ENCODE data around the gene LRRC27.
A peak's percentile ranks its signal among the peaks of the same experiment; 100 is the strongest.

Gene LRRC27

DNA sequence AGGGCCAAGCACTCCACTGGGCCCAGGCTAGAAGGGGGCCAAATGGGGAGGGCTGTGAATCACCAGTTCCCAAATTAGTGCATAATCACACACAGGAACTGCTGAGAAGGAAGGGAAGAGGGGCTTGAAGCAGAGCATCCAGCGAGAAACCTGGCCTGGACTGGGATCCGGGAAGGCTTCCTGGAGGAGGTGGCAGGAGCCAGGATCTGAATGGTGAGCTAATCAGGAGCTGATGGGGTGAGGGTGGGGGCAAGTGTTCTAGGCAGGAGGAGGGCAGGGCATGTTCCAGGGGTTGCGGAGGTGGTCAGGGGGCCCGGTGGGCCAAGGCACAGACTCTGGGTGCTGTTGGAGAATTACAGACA is 77.7 kb downstream of the LRRC27 start:
- no peaks in the 10 kb centered on the region for H3K9me3 ChIP-seq (ENCODE audit: insufficient read depth, low read depth, low read length)
- H3K27ac ChIP-seq (ENCODE audit: low read depth, low read length) = no peak overlapping the region
- H3K27me3 ChIP-seq (ENCODE audit: insufficient read depth, low read length) = no peaks in the 10 kb centered on the region
- 0 out of 2 replicates have a peak, but pooled peaks cover 6% of the 10 kb centered on the region for H3K36me3 ChIP-seq (ENCODE audit: insufficient read depth, low read length)
- 81% methylated on average over 4 of the region's 4 CpGs for WGBS
- no peak overlapping the region for H3K4me3 ChIP-seq (ENCODE audit: low read length)
- H3K9ac ChIP-seq (ENCODE audit: low read depth, low read length) = no peak overlapping the region
- H3K4me1 ChIP-seq (ENCODE audit: insufficient read depth, low read length) = peaks cover 41% of the 10 kb centered on the region

GRCh38 chr10:132410056-132410778 is 78.2 kb downstream of the LRRC27 start:
- Histone ChIP-seq H3K4me1 (ENCODE audit: insufficient read depth, low read length) (peaks cover 41% of the 10 kb centered on the region), H3K27ac (ENCODE audit: low read depth, low read length) (no peak overlapping the region), H3K27me3 (ENCODE audit: insufficient read depth, low read length) (no peaks in the 10 kb centered on the region), H3K36me3 (ENCODE audit: insufficient read depth, low read length) (0 out of 2 replicates have a peak, but pooled peaks cover 6% of the 10 kb centered on the region), H3K4me3 (ENCODE audit: low read length) (no peak overlapping the region), H3K9me3 (ENCODE audit: insufficient read depth, low read depth, low read length) (no peaks in the 10 kb centered on the region), H3K9ac (ENCODE audit: low read depth, low read length) (no peak overlapping the region)
- 90% methylated on average over 28 of the region's 28 CpGs for WGBS

GRCh38 chr10:132410779-132411532 is 79.0 kb downstream of the LRRC27 start:
- H3K9ac ChIP-seq (ENCODE audit: low read depth, low read length) = no peak overlapping the region
- no peak overlapping the region for H3K4me3 ChIP-seq (ENCODE audit: low read length)
- H3K27ac ChIP-seq (ENCODE audit: low read depth, low read length) = no peak overlapping the region
- H3K9me3 ChIP-seq (ENCODE audit: insufficient read depth, low read depth, low read length) = no peaks in the 10 kb centered on the region
- peaks cover 41% of the 10 kb centered on the region for H3K4me1 ChIP-seq (ENCODE audit: insufficient read depth, low read length)
- no peaks in the 10 kb centered on the region for H3K27me3 ChIP-seq (ENCODE audit: insufficient read depth, low read length)
- 0 out of 2 replicates have a peak, but pooled peaks cover 6% of the 10 kb centered on the region for H3K36me3 ChIP-seq (ENCODE audit: insufficient read depth, low read length)
- WGBS = 94% methylated on average over 28 of the region's 28 CpGs

DNA sequence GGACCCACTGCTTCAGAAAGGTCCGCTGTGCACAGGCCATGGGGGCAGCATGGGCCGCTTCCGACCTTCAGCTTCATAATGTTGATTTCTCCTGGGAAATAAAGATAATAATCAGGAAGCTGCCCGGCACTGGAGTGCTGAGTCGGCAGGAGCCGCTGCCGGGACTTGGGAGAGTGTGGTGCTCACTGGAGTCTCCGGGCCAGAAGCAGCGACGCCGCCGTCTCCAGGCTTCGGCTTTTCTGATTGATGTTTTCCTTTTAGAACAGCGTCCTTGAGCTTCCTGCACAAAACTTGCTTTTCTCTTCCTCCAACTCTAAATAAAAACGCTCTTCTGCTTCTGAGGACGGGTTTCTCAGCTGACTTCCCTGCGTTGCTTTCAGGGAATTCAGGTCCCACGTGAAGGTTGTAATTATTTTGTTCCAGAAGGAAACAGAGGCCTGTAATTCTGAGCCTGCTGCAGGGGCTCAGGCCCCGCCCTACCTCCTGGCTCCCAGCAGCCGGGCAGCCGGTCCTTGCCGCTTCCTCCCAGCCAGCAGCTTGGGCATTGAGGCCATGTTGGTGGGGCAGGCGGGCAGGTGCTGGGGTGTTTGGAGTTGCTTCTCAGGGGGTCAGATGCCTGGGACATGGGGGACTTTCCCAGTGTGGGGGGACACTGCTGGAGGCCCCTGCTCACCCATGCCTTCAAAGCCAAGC is 79.7 kb downstream of the LRRC27 start:
- H3K4me3 ChIP-seq (ENCODE audit: low read length) = no peak overlapping the region
- H3K27me3 ChIP-seq (ENCODE audit: insufficient read depth, low read length) = no peaks in the 10 kb centered on the region
- H3K27ac ChIP-seq (ENCODE audit: low read depth, low read length) = 0 out of 2 replicates have a peak overlapping the region, but pooled peaks have one; percentile 25
- H3K36me3 ChIP-seq (ENCODE audit: insufficient read depth, low read length) = no peaks in the 10 kb centered on the region
- WGBS = 77% methylated on average over 23 of the region's 23 CpGs
- H3K9ac ChIP-seq (ENCODE audit: low read depth, low read length) = no peak overlapping the region
- no peaks in the 10 kb centered on the region for H3K9me3 ChIP-seq (ENCODE audit: insufficient read depth, low read depth, low read length)
- H3K4me1 ChIP-seq (ENCODE audit: insufficient read depth, low read length) = peaks cover 41% of the 10 kb centered on the region

GRCh38 chr10:132412316-132413192 is 80.6 kb downstream of the LRRC27 start:
- Histone ChIP-seq H3K4me1 (ENCODE audit: insufficient read depth, low read length) (peaks cover 35% of the 10 kb centered on the region), H3K27me3 (ENCODE audit: insufficient read depth, low read length) (no peaks in the 10 kb centered on the region), H3K9me3 (ENCODE audit: insufficient read depth, low read depth, low read length) (no peaks in the 10 kb centered on the region), H3K36me3 (ENCODE audit: insufficient read depth, low read length) (no peaks in the 10 kb centered on the region), H3K4me3 (ENCODE audit: low read length) (no peak overlapping the region), H3K27ac (ENCODE audit: low read depth, low read length) (no peak overlapping the region), H3K9ac (ENCODE audit: low read depth, low read length) (no peak overlapping the region)
- WGBS = 86% methylated on average over 27 of the region's 29 CpGs

DNA sequence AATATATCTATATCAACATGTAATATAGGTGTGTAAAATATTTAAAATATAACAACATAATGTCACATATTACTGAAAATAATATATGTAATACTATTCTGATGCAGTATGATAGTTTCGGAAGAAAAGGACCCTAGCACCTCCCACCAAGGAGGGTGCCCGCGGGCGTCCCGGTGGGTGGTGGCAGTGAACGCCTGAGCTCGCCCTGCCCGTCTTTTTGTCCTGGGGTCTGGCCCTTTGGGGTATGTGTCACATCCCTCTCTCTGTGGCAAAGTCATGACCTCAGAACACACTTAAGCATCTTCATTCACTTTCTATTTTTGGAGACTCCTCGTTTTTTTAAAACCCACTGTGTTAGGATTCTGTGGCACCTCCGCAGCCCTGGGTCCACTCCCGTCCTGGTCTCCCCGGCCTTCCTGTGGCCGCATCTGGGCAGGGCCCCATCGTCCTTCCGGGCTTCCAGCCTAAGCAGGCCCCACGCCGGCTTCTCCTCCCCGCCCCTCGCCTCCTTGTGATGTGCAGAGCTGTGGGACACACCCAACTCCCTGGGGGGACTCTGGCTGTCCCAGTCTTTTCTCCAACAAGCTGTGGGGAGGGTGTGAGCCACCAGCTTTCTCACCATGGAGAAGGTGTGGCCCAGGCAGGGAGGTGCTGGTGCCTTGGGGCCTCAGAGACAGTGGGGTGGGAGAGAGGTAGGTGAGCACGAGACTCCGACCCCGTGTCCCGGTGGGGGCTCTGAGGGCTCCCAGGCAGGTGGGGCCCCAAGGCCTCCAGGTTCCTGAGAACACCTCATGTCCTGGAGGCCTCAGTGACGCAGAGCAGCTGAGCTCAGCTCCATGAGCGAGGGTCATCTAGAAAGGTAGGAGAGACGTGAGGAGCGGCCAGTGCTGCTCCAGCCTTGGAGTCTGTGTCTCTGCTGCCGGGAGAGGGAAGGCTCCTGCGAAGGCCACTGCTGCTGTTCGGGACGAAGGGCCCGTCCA is 81.5 kb downstream of the LRRC27 start:
- Histone ChIP-seq H3K4me3 (ENCODE audit: low read length) (no peak overlapping the region), H3K36me3 (ENCODE audit: insufficient read depth, low read length) (no peaks in the 10 kb centered on the region), H3K27me3 (ENCODE audit: insufficient read depth, low read length) (no peaks in the 10 kb centered on the region), H3K4me1 (ENCODE audit: insufficient read depth, low read length) (peaks cover 33% of the 10 kb centered on the region), H3K27ac (ENCODE audit: low read depth, low read length) (no peak overlapping the region), H3K9ac (ENCODE audit: low read depth, low read length) (no peak overlapping the region), H3K9me3 (ENCODE audit: insufficient read depth, low read depth, low read length) (no peaks in the 10 kb centered on the region)
- WGBS = 85% methylated on average over 32 of the region's 32 CpGs

- WGBS = 92% methylated on average over 21 of the region's 21 CpGs
- H3K9me3 ChIP-seq (ENCODE audit: insufficient read depth, low read depth, low read length) = no peaks in the 10 kb centered on the region
- H3K27me3 ChIP-seq (ENCODE audit: insufficient read depth, low read length) = no peaks in the 10 kb centered on the region
- H3K9ac ChIP-seq (ENCODE audit: low read depth, low read length) = no peak overlapping the region
- H3K4me1 ChIP-seq (ENCODE audit: insufficient read depth, low read length) = peaks cover 29% of the 10 kb centered on the region
- H3K27ac ChIP-seq (ENCODE audit: low read depth, low read length) = no peak overlapping the region
- H3K4me3 ChIP-seq (ENCODE audit: low read length) = no peak overlapping the region
- H3K36me3 ChIP-seq (ENCODE audit: insufficient read depth, low read length) = no peaks in the 10 kb centered on the region
Measured at GRCh38 chr10:132414402-132415016, 82.5 kb downstream of the LRRC27 start.

- Histone ChIP-seq H3K36me3 (ENCODE audit: insufficient read depth, low read length) (no peaks in the 10 kb centered on the region), H3K4me3 (ENCODE audit: low read length) (no peak overlapping the region), H3K9ac (ENCODE audit: low read depth, low read length) (no peak overlapping the region), H3K27me3 (ENCODE audit: insufficient read depth, low read length) (no peaks in the 10 kb centered on the region), H3K9me3 (ENCODE audit: insufficient read depth, low read depth, low read length) (no peaks in the 10 kb centered on the region), H3K4me1 (ENCODE audit: insufficient read depth, low read length) (peaks cover 24% of the 10 kb centered on the region), H3K27ac (ENCODE audit: low read depth, low read length) (no peak overlapping the region)
- WGBS = 90% methylated on average over 5 of the region's 5 CpGs
Measured at GRCh38 chr10:132415255-132415654, 83.3 kb downstream of the LRRC27 start.

DNA sequence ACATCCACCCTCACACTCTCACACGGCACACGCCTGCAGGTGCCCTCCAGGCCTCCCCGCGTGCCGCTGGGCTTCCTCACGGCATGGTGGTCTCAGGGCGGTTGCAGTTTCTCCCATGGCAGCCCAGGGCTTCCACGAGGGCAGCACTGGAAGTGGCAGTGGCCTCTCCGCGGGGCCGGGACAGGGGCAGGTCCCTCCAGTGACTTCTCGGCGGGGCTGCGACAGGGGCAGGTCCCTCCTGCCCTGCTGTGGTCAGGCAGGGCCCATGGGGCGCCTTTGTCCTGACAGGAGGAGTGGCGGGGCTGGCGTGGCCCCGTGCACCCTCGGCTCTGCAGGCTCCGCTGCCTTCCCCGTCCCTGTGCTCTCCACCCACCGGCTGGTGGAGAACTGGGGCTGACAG is 84.0 kb downstream of the LRRC27 start:
- Histone ChIP-seq H3K4me1 (ENCODE audit: insufficient read depth, low read length) (peaks cover 29% of the 10 kb centered on the region), H3K36me3 (ENCODE audit: insufficient read depth, low read length) (no peaks in the 10 kb centered on the region), H3K9ac (ENCODE audit: low read depth, low read length) (no peak overlapping the region), H3K27ac (ENCODE audit: low read depth, low read length) (no peak overlapping the region), H3K27me3 (ENCODE audit: insufficient read depth, low read length) (no peaks in the 10 kb centered on the region), H3K9me3 (ENCODE audit: insufficient read depth, low read depth, low read length) (no peaks in the 10 kb centered on the region), H3K4me3 (ENCODE audit: low read length) (no peak overlapping the region)
- WGBS = 91% methylated on average over 22 of the region's 22 CpGs
